Stimulated activated CD4-positive, alpha-beta T cell treated with anti-CD3 and anti-CD28 coated beads, Interleukin-2, amount 100 ng/mL, for 4 hours (primary cell): ENCODE results near the gene FAM168B.

Experiments used
- DNase-seq: peaks from one replicate; pipeline ENCODE4 v3.0.0-alpha.2; 2020; ENCODE audit warnings: low read depth

The FAM168B gene

DNA sequence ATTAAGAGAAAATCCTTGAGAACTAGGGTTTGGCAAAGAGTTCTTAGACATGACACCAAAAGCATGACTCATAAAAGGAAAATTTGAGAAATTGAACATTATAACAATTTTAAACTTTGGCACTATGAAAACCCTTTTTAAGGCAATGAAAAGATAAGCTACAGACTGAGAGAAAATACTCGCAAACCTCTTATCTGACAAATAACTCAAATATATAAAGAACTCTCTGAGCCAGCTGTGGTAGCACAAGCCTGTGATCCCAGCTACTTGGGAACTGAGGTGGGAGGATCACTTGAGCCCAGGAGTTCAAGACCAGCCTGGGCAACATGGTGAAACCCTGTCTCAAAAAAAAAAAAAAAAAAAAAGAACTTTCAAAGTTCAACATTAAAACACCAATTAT, 70.5 kb downstream of the FAM168B start:
- no peak for DNase-seq

DNA sequence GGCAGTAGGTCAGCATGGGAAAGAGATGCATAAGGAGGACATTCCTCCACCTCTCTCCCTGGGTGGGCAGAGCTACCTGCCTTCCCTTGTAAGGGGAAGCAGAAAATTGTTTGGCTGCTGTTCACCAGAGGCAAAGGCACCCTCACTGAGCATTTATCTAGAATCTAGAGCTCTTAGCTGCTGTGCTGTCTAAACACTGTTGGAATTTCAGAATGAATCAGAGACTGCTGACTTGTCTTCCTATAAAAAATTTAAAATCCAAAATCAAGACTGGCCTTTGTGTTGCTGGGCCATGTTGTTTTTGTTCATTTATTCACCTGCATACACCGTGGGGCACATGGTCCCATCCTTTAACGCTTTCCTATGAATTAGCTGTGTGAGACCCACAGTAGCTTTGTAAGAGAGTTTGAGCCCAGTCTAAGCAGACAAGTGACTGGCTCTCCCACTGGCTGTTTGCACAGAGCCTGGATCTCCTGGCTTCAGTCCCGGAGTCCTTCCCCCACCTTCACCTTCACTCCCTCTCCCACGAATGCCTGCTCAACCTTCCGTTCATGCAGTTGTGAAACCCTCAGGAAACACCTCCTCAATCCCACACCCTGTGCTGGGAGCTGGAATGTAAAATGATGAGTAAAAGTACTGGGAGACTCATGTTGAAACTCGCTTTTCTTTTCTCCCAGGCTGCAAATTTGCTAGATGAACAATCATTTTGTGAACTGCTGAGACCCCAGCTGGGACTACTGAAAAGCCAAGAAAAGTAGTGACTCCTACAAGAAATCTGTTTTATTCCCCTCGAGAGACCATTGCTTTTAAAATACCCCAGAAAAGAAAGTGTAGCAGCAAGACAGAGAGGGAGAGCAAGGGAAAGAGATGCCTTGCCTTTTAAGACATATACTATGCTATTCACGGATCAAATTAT, 76.2 kb downstream of the FAM168B start:
- DNase-seq: no peak

DNA sequence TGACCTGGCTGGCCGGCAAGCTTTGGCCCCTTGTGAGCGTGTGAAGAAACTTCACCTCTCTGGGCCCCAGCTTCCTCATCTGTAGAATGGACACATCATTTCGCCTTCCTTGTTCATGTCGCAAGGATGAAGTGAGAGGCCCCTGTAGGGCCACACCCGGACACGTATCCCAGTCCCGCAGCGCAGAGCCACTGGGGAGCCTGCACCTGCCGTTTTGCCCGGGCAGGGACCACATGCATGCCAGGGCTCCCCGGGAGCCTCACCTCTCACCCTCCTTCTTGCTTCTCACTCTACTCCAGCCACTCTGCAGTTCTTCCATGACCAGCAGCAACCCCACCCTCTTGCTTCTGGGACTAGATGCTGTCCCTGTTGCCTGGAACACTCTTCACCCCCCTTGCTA, 77.5 kb downstream of the FAM168B start:
- no peak for DNase-seq

DNA sequence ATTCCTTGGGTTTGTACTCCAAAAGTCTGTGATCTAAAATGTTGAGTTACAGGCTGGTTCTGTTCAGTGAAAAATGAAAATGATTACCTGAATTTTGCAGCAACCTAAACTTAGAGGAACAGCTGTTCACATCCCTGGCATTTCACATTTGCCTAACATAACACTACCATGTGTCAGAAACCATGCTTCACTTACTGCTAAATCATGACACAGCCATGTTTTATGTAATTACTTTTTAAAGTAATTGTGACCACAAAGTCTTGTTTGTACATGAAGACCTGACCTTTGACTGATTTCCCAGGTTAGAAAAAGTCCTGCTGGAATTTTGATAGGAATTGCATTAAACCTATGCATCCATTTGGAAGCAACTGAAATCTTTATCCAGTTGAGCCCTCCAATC, 79.1 kb downstream of the FAM168B start:
- no peak for DNase-seq

DNA sequence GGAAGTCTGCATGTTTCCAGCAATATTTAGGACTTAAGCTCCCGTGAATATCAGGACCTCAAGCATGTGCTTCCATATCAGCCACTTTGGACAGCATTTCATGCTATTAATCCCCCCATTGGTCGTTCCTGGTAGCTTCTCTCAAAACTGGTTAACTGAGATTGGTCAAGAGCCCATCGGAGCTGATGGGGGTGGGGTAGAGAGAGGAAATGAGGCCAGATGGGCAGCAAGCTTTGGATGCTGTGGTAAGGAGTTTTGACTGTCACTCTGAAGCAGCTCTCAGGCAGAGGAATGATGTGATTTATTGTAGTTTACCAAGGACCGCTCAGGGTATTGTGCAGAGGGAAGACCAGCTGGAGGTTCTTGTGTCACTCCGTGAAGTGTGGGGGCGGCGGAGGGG, 81.8 kb downstream of the FAM168B start:
- no peak for DNase-seq

DNA sequence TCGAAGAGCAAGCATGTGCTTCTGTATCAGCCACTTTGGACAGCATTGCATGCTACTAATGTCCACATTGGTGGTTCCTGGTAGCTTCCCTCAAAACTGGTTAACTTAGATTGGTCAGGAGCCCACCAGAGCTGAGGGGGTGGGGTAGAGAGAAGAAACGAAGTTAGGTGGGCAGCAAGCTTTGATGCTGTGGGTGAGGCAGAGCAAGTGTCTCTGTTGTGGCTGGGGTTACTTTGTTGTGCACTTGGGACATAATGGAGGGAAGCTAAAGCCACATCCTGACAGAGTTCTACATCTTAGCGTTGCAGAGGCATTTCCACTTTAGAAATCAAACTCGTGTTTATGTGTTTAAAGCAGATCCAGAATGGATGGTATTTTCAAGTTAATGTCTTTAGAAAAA, 82.7 kb downstream of the FAM168B start:
- DNase-seq: no peak

DNA sequence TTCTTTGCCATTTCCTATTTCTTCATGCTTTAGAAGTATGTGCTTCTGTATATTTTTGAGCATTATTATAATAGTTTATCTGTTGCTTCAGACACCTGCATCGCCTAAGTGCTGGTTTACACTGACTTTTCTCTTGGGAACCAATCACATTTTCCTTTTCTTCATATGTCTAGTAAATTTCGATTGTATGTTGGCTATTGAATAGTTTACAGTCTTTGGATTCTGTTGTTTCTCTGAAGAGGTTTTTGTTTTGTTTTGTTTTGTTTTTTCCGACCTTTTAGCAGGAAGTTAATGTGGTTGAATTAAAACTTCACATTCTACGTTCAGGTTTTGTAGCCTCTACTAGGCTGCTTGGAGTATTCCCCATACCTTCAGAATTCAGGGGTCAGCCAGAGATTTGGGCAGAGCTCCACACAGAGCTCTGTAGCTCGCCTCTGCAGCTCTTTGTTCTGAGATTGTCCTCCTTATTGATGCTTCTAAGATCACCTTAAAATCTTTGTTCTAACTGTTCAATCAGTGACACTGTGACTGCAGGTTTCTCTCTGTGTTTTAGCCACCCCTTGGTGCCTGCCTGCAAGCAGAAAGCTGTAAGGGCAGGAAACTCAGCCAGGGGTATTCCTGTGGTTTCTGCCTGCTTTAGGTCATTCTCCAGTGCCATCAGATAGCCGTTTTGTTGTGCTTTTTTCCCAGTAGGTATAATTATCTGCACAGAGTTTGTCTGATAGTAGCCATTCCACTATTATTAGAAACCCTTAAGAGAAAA, 83.4 kb downstream of the FAM168B start:
- no peak for DNase-seq

DNA sequence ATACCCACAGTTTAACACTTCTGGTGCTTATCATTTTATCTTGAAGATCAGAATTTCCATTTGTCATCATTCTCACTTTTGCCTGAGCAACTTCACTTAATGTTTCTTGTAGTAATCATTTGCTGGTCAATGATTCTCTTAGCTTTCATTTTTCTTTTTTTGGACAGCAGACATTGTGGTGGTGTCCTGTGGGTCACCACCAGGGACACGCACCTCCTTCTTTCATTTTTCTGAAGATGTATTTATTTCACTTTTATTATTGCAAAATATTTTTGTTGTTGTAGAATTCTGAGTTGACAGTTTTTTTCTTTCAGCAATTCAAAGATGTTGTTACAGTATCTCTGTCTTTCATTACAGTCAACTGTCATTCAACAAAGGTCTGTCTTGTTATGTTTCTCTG, 84.3 kb downstream of the FAM168B start:
- no peak for DNase-seq

DNA sequence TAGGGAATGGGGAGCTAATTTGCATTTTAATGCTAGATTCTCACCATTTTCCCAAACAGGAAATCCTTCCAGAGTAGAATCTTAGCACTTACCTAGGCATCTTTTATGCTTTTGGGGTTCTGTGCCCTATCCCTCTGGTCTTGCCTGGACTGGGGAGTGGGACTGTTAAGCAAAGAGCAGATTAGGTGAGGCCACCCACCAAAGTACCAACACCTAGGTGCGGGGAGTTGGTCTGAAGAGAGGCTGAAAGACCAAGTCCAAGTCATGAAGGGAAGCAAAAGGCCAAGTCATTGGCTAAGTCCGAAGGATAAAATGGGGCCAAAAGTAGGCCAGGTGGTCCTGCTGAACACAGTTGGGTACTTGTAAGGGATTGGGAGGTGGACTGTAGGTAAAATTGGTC, 86.7 kb downstream of the FAM168B start:
- no peak for DNase-seq

DNA sequence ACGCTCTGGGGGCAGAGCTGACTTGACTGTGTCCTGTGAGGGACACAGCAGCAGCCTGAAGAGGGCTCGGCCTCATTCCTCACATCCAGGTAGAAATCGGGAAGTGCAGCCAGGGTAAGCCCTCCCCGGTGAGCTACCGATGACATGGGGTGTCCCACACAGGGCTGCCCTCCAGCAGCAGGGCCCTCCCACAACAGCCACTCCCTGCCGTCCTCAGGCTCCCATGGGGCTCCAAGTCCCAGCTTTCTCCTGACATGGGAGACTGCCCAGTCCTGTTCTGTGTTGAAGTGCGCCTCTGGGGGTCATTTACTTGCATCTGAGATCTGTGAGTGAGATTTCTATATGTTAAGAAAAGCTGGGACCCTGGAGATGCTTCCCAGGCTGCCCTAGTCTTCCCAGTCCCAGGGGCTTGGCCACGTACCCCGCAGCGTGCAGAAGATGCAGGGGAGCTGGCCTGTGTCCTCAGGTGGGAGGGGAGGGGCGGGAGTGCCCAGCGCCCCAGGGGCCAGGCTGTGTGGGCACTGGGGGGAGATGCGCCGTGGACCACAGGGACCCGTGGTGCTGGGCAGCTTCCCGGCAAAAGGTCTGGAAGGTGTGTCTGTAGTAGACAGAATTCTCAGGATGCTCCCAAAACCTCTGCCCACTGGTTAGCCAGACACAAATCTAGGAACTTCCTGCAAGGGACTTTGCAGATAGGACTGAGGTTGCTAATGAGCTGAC, 87.9 kb downstream of the FAM168B start:
- no peak for DNase-seq

DNA sequence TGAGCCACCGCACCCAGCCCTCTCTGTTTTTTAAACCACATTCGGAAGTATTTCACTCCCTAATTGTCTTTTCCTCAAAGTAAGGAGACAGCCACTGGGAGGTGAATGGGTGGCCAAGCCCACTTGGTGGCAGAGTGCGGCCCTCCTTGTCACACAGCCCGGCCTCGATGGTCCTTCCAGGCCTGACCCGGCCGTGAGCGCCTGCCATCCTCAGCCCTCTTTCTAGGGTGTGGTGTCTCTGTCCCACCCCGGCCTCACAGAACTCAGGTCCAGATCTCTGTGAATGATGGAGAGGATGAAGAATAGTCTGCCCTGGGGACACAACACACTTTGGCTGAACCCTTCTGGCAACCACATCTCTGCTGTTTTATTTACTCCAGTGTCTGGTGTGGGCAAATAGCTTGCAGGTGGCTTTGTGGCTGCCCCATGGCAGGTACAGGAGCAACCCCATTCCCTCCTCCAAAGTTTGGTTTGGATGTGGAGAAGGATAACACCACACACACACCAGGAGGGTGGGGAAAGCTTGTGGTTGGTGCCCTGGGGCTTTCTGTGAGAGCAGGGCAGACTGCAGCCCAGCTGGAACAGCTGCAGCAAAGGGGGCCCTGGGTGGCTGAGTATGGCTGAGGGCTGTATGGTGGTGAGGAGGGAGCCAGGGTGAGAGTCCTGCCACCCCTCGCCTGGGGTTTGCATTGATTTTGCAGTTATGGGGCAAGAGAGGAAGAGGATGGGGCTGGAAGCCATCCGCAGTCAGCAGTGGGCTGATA, 88.6 kb downstream of the FAM168B start:
- DNase-seq: no peak

DNA sequence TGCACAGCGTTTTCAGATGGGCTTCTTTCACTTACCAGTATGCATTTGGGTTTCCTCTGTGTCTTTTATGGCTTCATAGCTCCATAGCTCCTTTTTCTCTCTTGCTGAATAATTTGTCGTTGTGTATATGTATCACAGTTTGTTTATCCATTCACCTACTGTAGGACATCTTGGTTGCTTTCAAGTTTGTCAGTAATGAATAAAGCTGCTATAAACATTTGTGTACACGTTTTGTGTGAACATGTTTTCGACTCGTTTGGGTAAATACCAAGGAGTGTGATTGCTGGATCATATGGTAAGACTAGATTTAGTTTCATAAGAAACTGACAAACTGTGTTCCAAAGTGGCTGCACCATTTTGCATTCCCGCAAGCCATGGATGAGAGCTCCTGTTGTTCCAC, 94.7 kb downstream of the FAM168B start:
- no peak for DNase-seq
